HG02884 (cell line): ENCODE measurements around the gene WNT1.

Source experiments
- ATAC-seq: cut with Tn5 transposase; IDR thresholded peaks from one replicate; pipeline ENCODE4 v1.9.1; 2021; ENCODE audit warnings: mild to moderate bottlenecking, moderate library complexity; ENCODE audit not compliant: unreplicated experiment

Gene WNT1

GRCh38 chr12:49026678-49027480 lies 48.8 kb downstream of the WNT1 start:
- no peak for ATAC-seq

GRCh38 chr12:49027846-49028555 lies 49.9 kb downstream of the WNT1 start:
- no peak for ATAC-seq

GRCh38 chr12:49028666-49029275 lies 50.6 kb downstream of the WNT1 start:
- ATAC-seq, result no peak

GRCh38 chr12:49030119-49030518 lies 52.0 kb downstream of the WNT1 start:
- ATAC-seq, result no peak

GRCh38 chr12:49030714-49031572 lies 52.8 kb downstream of the WNT1 start:
- no peak for ATAC-seq

GRCh38 chr12:49031573-49032161 lies 53.5 kb downstream of the WNT1 start:
- ATAC-seq, result no peak
